Stimulated activated CD4-positive, alpha-beta T cell treated with anti-CD3 and anti-CD28 coated beads, Interleukin-15, amount 100 ng/mL, for 24 hours (primary cell): ENCODE data around the gene IVD.

Experiments used
- DNase-seq: peaks from one replicate; pipeline ENCODE4 v3.0.0-alpha.2; 2020

The IVD gene

DNA sequence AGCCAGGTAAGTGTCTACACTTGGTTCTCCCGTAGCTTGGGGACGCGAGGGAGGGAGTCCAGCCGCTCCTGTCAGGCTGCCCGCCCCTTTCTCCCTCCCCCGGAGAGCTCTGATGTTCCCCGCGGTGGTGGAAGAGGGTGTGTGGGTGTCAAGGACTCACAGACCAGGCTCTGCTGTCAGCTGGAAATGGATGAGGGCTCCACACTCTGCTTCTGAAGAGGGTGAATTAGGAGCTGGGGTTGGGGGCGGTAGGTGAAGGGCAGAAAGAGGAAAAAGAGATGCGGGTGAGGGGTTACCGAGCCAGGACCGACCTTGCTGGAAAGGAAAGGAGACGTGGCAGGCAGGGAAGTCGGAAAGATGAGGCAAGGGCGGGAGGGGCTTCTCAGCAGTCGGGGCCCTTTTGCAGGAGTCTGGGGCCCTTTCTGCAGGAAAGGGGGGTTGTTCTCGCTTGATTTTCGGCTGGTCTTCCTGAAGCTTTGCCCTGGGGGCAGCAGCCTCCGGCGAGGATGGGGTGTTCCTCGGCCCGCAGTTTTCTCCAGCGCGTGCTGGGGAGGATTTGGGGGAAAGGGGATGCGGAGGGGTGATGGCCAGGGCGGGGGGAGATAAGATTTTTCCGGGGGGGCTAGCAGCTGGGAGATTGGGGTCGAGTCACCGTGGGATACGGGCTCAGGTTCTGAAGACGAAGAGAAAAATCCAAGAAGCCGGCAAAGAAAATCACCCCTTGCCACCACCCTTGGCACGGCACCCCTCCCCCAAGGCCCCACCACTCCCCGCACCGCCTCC is 34.6 kb downstream of the IVD start:
- DNase-seq, result peak; percentile 66

DNA sequence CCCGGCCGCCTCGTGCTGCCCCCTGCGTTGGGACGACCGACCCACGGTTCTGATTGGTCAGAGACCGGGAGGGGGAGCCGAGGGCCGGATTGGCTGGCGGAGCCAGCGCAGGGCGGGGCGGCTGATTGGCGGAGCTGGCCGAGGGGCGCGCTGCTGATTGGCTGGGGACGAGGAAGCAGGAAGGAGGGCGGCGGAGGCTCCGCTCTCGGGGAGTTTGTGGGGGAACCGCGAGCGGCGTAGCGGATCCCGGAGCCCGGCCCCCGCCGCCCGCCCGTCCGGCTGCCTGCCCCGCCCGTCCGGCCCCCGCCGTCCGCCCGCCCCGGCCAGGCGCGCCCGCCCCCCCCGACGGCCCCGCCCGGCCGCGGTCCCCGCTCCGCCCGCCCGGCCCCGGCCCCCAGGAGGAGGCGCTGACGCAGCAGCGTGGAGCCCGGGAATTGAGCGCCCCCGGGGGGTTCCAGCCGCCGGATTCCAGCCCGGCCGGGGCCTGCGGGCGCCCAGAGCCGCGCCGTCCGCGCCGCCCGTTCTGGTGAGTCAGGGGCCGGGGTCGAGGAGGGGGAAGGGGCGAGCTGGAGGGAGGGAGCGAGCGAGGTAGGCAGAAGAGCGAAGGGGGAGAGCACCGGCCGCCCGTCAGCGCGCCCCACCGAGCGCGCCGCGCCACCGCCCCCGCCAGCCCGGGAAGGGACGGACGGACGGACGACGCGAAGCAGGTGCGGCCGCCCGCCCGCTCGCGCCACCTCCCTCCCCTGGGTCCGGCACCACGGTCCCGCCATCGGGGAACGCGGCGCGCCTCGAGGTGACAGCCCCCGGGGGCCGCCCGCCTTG is 35.4 kb downstream of the IVD start, which contains the start of gene BAHD1:
BAHD1 (plus strand) TSS at position 211 of the 822 bp plus-strand sequence. CDS start 17,512 bp downstream, outside the sequence.
- peak; percentile 98 for DNase-seq

DNA sequence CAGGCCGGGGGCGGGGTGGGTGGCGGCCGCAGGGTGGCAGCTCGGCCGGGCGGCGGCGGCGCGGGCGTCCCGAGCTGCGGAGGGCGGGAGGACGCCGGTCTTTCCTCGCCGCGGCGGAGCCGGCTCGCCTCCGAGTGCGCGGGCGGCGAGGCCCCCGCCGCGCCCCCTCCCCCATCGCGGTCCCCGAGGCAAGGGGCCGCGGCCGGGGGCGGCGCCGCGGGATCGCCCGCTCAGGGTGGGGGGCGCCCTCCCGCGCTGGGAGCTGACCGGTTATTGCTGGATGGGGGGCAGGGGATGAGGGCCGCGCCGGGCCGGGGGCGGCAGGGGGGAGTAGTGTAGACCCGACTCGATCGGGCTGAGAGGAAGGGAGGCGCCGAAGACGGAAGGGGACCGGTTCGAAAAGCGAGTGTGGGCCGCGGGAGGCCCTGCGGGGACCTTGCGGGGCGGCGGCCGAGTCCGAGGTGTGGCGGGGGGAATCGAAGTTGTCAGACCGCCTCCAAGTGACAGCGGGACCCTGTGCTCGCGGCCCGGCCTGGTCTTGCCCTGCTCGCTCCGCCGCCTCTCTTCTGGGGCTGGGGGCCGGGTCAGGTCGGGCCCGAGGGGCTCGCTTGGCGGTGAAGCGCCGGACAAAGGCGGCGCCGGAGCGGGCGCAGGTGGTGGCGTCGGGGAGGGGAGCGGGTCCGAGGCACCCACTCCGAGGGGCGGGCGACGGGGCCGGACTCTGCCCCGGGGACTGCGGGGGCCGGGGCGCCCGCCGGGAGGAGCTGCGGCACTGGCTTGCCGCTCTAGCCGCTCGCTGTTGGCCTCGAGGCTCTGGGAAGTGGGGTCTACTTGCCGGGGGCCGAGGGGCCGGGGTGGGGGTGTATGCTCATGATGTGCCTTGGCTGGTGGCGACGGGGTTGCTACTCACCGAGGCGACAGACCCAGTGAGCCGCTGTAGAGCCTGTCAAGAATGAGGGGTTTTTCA is 36.3 kb downstream of the IVD start:
- peak; percentile 48 for DNase-seq

DNA sequence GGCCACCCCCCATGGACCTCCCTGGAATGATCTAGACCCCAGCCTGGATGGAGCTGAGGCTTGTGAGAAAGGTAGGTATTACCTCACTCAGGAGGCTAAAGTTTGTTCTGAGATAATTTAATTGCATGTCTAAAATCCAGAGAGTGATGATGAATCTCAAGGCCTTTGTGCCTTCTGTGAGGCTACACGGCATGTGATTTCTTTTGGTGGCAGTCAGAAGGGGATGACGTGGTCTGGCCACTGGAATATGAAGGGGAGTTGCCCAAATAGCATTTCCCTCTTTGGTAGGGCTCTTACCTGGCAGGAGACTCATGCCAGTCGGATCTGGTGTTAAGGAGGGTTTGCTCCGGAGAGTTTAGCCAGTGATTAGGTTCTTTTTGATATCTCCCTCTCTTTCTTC is 37.7 kb downstream of the IVD start:
- DNase-seq, result no peak

DNA sequence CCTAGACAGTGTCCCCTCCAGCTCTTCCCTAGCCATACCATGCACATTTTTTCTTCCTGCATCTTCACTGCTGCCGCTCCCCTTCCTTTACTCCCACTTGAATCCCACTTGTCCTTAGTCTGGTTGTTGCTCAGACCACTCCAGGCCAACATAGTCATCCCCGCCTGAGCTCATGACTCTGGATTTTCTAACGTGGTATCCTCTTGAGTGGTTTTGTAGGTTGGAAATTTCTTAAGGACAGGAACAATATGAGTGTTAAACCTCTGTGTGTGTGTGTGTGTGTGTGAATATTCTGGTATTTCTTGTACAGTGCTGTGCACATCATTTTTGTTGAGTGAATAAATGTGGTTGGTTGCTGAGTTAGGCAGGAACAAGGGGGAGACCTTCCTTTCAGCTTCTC is 38.3 kb downstream of the IVD start:
- DNase-seq, result no peak

DNA sequence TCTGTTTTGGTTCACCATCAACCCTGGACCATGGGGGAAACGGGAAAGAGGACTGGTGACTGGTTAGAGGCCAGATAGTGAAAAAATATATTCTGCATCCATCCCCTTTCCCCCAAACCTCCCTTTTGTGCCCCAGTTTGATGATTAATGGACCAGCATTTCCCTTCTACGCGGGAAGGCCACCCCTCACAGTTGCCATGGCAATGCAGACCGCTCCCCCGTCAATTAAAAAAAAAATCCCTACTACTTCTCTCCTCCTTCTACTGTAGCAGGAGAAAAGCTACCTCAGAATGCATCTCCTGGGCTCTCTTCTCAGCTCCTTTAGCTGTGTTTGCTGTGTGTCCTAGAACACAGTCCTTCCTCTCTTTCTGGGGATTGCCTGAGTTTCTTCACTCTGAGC is 39.1 kb downstream of the IVD start:
- no peak for DNase-seq

DNA sequence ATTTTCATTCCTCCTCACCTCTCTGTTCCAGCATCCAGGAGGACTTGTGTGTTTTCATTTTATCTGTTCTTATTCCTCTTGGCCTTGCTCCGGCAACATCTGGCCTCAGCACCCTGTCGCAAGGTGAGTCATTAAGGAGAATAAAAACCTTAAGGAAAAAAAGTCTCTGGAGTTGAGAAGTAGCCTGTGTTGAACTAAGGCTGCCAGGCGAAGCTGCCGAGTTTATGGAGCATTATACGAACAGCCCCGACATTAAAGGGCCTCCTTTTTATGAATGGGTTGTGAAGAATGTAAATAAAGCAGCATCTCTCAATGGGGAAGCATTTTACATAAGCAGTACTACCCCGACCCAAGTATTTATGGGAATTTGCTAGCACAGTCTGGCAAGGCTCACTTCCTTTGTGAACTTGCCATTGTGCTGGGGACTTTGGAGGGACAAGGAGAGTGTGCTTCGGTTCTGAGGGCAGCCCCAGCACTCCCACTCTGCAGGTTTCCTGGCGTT is 39.9 kb downstream of the IVD start:
- no peak for DNase-seq

DNA sequence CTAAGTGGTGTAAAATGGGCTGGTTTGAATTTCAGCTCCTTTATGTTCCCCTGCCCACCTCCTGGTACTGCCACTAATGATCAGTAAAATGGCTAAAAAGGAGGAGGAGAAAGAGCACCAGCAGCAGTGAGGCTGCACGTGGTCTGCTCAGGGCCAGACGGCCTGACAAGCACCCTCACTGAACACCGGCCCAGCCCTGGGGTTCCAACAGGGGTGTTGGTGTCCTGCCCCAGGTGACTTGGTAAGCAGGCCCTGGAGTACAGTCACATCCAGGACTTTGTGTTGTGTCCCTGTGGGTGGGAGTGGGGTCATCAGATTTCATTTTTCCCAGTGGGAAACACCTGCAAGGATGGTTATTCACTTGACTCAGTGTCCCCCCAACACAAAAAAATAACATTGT is 40.5 kb downstream of the IVD start:
- DNase-seq, result no peak

DNA sequence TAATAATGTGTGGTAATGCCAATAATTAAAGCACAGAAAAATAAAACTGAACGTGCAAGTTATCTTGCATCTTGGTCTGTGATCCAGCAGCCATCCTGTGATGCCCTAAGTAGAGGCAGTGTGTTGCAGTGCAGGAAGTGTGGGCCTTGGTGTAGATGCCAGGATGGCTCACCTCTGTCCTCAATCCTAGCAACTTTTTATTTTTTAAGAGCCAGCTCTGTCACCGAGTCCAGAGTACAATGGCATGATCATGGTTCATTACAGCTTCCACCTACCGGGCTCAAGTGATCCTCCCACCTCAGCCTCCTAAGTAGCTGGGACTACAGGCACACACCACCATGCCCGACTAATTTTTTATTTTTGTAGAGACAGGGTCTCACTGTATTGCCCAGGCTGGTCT is 42.8 kb downstream of the IVD start:
- no peak for DNase-seq

DNA sequence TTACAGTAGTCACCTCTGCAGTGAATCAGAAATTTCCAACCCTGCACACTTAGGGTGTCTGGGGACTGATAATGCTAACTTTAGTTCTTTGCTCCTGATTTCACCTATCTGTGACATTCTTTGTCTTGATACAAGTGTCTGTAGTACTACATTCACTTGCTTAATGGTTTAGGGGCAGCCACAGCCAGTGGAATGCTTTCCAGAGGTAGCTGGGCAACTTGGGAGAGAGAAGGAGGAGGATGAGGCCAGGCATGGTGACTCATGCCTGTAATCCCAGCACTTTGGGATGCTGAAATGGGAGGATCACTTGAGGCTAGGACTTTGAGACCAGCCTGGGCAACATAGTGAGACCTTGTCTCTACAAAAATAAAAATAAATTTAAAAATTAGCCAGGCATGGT is 43.7 kb downstream of the IVD start:
- no peak for DNase-seq

DNA sequence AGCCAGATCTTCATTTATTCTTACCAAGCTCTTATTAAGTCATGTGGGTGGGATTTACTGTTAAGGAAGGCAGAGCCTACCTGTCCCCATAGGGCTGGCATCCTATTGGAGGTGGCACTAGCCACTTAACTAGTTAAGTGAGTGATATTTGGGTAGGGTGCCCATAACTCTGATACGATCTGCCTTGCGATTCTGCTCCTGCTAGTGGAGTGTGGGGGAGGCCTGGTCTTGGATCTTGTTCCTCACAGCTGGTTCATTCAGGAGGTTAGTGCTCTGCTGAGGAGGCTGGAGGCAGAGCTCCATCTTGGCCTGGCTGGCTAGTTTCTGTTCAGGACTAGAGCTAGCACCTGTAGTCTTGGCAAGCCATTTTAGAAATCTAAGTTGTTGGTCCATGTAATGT is 44.5 kb downstream of the IVD start:
- DNase-seq, result no peak

DNA sequence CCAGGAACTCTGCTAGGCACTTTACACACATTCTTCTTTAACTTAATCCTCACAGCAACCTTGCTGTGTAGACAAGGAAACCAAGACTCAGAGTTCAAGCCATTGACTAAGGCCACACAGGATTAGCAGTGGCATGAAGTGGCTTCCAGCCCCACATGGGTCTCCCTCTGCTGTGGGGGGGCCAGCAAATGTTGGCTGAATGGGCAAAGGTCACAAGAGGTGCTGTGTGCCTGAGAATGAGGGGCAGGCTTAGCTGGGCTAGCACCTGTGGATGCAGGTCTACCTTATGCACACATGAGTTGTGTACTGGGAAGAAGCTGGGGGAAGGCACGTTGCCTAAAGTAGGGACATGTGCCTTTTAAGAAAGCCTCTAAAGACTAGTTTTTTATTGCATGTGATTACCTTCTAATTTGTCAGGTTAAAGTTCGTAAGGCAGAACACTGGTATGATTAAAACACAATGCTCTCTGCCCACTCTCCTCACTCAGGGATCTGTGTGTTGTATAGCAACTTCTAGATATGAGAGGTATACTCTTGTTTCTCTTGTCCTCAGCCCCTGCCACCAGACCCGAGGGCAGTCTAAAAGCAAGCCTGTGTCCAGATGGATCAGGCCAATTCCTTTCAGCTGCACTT is 46.0 kb downstream of the IVD start:
- DNase-seq, result no peak

DNA sequence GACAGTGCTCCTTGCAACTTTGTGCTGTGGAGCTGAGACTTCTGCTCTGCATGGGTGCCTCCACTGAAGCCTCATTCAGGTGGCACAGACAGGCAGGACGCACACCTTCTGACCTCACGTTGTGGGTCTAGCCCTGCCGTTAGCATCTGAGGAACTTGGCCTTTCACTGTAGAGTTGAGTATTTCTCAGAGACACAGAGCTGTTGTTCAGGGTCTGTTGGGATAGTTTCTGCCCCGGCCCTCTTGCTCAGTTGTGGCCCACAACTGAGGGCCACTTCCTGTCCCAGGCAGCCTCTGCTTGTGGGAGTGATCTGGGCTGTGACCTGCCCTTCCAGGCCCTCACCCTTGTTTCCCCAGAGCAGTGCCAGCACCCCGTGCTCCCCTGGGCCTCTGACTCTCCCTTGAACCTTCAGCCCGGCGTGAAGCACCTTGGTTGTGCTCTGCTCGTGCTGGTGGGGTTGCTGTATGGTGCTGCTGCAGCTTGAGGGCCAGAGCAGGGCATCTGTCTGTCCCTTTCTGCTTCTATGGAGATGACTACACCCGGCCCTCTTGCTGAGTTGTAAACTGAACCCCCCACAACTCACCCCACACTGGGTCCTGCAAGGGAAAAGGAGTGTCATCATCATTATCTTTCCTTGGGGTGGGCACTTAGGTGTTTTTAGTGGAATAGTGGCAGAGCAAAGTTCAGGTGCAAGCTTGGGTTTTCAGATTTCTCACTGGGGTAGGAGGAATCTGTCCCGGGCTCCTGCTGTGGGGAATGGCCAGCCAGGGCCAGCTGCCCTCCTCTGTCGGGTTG is 46.9 kb downstream of the IVD start:
- no peak for DNase-seq

DNA sequence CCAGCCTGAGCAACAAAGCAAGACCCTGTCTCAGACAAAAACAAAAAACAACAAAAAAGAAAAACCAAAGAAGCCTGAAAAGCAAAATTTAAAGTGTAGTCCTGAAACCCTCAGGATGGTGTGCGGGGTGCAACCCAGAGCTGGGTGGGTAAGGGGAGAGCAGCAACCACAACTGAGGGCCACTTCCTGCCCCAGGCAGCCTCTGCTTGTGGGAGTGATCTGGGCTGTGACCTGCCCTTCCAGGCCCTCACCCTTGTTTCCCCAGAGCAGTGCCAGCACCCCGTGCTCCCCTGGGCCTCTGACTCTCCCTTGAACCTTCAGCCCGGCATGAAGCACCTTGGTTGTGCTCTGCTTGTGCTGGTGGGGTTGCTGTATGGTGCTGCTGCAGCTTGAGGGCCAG is 48.3 kb downstream of the IVD start:
- peak; percentile 33 for DNase-seq

DNA sequence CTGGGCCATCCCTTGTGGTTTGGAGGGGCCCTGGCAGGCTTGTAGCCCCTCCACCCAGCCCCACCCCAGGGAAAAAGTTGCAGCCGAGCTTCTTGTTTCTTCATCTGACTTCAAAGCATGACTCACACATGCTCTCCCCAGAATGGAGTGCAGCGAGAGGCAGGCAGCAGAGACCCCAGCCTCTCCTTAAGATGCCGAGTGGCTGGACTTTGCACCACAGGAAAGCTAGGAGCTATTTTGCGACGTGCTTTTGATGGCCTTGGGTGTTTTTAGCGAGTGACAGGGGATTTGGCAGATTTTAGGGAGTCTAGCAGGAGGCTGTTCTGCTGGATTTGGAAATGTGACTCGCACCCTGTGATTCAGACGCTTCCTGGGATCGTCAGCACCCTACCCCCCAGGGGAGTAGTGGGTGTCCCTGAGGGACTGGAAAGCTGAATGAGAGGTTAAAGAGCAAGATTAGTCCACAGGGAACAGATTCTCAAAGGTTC is 49.4 kb downstream of the IVD start:
- DNase-seq, result peak; percentile 37

DNA sequence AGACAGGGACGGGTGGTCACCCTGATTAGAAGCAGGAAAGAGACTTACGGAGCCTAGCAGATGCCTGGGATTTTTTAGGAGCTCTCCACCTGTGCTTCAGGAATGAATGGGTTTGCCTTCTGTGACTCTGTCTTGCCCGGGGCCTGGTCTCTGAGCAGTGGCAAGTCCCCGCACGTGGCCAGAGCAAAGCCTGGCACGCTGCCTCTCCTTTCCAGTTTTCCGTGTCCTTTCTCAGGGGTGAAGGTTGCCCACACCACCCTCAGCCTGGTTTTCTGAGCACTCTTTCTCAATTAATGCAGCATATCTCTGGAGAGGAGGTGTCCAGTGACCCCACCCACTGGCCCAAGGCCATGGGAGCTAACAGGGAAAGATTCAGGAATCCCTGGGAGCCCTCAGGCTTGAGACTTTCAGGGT is 50.7 kb downstream of the IVD start:
- DNase-seq, result no peak

DNA sequence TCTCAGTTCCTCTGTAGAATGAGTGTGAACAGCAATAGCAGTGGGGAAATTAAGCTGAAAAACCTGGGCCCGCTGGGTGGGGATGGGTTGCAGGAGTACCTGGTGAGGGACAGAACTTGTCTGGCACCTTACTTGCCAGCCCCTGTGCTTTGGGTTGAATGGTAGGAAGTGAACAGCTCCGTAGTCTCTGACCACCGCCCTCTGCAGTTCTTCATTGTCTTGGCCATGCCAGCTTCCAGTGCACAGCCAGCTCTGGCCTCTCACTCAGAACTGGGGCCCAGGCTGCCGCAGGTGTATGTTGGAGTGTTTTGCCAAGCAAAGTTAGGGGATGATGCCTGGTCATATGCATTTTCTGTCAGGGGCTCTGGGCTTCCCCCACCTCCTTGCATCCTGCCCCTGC is 51.1 kb downstream of the IVD start:
- no peak for DNase-seq

DNA sequence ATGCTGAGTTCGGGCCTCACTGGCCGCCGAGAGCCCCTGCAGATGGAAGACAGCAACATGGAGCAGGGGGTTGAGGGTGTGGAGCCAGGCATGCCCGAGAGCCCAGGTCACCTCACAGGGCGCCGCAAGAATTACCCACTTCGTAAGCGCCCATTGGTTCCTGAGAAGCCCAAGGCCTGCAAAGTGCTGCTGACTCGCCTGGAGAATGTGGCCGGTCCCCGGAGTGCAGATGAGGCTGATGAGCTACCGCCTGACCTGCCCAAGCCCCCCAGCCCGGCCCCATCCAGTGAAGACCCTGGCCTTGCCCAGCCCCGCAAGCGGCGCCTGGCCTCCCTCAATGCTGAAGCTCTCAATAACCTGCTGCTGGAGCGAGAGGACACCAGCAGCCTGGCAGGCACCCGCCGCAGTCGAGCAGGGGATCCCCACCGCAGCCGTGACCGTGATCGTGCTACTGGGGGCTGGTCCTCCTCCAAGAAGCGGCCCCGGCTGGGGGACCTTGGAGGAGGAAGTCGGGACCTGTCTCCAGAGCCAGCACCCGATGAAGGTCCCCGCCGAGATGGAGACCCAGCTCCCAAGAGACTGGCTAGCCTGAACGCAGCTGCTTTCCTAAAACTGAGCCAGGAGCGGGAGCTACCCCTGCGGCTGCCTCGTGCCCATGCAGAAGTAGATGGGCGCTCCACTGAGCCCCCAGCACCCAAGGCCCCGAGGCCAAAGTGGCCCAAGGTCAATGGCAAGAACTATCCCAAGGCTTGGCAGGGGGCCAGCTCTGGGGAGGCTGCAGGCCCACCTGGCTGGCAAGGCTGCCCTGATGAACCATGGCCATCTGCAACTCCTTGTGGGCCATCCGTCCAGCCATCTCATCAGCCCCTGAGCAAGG is 53.1 kb downstream of the IVD start:
- DNase-seq, result no peak

DNA sequence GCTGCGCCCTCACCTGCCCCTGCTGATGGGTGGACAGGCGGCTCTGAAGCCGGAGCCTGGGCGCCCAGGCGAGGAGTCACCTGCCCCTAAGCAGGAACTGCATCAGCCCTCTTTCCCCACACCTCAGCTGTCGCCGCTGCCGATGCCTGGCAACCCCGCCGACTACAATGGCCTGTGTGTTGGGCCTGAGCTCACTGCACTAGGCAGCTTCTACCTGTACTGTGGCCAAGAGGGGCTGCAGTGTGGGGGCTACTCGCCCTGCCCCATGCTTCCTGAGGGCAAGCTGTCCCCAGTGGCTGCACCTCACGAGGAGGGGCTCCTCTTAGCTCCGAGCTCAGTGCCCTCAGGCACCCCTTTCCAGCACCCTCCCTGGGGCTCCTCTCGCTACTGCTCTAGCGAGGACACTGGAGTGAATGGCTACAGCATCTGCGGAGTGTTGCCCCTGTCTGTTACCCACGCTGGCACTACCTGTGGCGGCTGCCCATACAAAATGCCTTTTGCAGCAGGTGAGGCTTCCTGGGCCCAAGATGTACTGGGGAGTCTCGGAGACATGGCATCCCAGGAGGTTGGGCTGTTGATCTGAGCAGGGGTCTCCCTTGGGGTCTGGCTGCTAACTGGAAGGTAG is 53.9 kb downstream of the IVD start:
- no peak for DNase-seq

DNA sequence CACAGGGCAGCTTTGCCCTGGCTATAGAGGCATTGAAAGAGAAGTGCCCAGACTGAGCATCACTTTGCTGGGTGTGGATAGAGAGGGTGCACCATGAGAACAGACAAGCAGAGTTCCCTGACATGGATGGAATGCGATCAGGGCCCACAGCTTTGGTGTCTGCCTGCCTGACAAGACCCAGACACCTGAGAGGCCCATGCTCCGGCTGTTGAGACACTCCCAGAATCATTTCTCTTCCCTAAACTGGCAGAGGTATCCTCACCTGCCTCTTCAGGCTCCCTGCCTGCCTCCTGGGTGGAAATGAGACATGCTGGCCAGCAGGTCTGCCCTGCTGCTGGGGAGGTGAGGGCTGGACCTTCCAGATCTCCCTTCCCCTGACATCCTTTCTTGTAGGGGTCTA is 54.8 kb downstream of the IVD start:
- no peak for DNase-seq
